Hematopoietic multipotent progenitor cell treated with erythropoietin and hydrocortisone succinate and interleukin-3 and kit ligand, for 17 days (in vitro differentiated cells): ENCODE data around the gene TP53TG3E.
"Not testable (repeated sequence)": the region's sequence is repeated elsewhere in the genome, so short reads cannot be mapped to it uniquely, and the experiment has no call there.

Source experiments
- DNase-seq: peaks from one replicate; pipeline ENCODE4 v3.0.0-alpha.2; 2015; ENCODE audit warnings: low spot score

Gene TP53TG3E, protein sequence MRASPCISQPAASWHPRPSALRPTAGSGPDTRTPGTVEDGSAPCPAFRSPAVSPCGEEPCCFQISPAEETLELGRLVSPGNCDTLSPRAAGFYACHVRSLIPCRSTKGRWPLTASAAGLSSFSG

DNA sequence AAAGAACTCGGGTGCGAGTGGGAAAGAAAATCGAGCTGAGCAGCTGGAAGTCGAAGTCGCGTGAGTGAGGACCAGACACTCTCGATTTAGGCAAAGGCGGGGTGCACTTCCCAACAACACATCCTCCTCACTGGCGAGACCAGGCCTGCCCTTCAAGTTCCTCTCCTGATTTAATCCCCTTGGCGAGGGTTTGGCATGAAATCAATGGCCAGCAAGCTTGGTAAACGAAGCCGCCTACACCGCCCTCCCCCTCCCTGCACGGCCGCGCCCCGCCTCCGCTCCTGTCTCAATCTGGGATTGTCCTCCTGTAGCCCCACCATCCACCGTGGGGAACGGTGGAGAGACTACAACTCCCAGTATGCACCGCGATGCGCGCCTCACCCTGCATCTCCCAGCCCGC lies at the start of gene TP53TG3E:
Gene TP53TG3E (plus strand): TSS at position 301 of the 400 bp plus-strand sequence. CDS start 68 bp downstream, at position 369.
- not testable (repeated sequence) for DNase-seq

DNA sequence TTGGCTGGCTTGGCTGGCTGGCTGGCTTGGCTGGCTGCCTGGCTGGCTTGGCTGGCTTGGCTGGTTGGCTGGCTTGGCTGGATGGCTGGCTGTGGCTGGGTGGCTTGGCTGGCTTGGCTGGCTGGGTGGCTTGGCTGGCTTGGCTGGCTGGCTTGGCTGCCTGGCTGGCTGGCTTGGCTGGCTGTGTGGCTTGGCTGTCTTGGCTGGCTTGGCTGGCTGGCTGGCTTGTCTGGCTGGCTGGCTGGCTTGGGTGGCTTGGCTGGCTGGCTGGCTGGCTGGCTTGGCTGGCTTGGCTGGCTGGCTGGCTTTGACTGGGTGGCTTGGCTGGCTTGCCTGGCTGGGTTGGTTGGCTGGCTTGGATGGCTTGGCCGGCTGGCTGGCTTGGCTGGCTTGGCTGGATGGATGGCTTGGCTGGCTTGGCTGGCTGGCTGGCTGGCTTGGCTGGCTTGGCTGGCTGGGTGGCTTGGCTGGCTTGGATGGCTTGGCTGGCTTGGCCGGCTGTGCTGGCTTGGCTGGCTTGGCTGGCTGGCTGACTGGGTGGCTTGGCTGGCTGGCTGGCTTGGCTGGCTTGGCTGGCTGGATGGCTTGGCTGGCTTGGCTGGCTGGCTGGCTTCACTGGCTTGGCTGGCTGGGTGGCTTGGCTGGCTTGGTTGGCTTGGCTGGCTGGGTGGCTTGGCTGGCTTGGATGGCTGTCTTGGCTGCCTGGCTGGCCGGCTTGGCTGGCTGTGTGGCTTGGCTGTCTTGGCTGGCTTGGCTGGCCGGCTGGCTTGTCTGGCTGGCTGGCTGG lies 32.3 kb downstream of the TP53TG3E start:
- DNase-seq = peak; percentile 4

DNA sequence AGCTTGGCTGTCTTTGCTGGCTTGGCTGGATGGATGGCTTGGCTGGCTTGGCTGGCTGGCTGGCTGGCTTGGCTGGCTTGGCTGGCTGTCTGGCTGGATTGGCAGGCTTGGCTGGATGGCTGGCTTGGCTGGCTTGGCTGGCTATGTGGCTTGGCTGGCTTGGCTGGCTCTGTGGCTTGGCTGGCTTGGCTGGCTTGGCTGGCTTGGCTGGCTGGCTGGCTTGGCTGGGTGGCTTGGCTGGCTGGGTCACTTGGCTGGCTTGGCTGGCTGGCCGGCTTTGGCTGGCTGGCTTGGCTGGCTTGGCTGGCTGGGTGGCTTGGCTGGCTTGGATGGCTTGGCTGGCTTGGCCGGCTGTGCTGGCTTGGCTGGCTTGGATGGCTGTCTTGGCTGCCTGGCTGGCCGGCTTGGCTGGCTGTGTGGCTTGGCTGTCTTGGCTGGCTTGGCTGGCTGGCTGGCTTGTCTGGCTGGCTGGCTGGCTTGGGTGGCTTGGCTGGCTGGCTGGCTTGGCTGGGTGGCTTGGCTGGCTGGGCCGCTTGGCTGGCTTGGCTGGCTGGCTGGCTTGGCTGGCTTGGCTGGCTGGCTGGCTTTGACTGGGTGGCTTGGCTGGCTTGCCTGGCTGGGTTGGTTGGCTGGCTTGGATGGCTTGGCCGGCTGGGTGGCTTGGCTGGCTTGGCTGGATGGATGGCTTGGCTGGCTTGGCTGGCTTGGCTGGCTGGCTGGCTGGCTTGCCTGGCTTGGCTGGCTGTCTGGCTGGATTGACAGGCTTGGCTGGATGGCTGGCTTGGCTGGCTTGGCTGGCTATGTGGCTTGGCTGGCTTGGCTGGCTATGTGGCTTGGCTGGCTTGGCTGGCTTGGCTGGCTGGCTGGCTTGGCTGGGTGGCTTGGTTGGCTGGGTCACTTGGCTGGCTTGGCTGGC lies 33.8 kb downstream of the TP53TG3E start:
- not testable (repeated sequence) for DNase-seq

DNA sequence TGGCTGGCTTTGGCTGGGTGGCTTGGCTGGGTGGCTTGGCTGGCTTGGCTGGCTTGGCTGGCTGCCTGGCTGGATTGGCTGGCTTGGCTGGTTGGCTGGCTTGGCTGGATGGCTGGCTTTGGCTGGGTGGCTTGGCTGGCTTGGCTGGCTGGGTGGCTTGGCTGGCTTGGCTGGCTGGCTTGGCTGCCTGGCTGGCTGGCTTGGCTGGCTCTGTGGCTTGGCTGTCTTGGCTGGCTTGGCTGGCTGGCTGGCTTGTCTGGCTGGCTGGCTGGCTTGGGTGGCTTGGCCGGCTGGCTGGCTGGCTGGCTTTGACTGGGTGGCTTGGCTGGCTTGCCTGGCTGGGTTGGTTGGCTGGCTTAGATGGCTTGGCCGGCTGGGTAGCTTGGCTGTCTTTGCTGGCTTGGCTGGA lies 34.4 kb downstream of the TP53TG3E start:
- DNase-seq = not testable (repeated sequence)

DNA sequence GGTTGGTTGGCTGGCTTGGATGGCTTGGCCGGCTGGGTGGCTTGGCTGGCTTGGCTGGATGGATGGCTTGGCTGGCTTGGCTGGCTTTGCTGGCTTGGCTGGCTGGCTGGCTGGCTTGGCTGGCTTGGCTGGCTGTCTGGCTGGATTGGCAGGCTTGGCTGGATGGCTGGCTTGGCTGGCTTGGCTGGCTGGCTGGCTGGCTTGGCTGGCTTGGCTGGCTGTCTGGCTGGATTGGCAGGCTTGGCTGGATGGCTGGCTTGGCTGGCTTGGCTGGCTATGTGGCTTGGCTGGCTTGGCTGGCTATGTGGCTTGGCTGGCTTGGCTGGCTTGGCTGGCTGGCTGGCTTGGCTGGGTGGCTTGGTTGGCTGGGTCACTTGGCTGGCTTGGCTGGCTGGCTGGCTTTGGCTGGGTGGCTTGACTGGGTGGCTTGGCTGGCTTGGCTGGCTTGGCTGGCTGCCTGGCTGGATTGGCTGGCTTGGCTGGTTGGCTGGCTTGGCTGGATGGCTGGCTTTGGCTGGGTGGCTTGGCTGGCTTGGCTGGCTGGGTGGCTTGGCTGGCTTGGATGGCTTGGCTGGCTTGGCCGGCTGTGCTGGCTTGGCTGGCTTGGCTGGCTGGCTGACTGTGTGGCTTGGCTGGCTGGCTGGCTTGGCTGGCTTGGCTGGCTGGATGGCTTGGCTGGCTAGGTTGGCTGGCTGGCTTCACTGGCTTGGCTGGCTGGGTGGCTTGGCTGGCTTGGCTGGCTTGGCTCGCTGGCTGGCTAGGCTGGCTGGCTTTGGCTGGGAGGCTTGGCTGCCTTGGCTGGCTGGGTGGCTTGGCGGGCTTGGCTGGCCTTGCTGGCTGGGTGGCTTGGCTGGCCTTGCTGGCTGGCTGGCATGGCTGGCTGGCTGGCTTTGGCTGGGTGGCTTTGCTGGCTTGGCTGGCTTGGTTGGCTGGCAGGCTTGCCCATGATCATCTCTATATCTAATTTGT lies 35.3 kb downstream of the TP53TG3E start:
- DNase-seq = peak; percentile 5
